Activated CD8-positive, alpha-beta memory T cell treated with anti-CD3 and anti-CD28 coated beads for 4 hours (primary cell): ENCODE data around the gene FNIP1.
A peak's percentile ranks its signal among the peaks of the same experiment; 100 is the strongest.
"Not testable (repeated sequence)": the region's sequence is repeated elsewhere in the genome, so short reads cannot be mapped to it uniquely, and the experiment has no call there.

Experiments
- DNase-seq, 2 donors: peaks; one replicate each; pipeline ENCODE4 v3.0.0-alpha.2; 2020; ENCODE audit warnings: low read depth in 2 of 2

Gene FNIP1

DNA sequence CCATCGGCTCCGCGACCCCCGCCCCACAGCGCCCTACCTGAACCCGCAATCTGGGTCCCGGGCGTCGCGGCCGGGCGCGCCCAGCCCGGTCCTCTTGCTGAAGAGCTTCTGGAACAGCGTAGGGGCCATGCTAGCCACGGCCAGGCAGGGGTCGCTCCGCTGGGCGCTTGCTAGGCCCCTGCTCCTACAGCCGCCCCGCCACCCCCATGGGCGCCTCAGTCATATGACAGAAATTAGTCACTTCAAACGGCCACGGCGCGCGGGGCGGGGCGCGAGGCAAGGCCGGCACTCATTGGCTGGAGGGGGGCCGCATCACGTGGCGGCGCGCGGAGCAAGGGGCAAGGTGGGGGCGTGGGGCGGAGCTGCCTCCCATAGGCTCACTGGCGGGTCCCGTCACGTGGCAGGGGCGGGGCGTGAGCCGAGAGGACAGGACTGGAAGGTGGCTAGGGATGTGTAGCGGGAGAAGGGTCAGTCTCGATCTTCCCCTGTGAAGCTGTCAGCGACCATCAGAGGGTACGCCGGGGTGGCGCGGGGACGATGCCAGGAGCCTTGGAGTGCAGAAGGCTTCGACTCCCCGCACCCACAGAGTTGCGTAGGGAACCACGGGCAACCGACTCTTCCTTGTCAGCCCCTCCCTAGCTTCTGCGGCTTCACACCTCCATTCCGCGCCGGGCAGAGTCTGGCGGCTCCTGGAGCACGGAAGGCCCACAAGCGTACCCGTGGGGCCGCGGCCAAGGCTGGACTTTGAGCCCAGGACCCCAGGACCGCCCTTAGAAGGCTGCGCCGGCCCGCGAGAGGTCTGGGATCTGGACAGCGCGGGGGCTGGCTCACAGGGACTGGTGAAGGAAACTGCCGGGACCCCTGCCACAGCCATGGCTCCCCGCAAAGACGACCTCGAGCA is at the start of gene FNIP1:
Gene FNIP1 (minus strand): TSS at position 225 of the 901 bp plus-strand sequence. CDS start 96 bp downstream, at position 129.
- peak; percentile 95 to 97 for DNase-seq

DNA sequence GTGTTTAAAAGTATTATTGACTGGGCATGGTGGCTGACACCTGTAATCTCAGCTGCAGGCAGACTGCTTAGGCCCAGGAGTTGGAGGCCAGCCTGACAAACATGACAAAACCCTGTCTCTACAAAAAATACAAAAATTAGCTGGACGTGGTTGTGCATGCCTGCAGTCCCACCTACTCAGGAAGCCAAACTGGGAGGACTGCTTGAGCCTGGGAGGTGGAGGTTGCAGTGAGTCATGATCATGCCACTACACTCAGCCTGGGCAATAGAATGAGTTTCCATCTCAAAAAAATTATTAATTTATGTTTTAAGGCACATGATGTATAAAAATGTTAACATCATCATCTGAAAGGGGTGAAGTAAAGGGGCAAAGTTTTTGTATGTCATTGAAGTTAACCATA is 49.7 kb upstream of the FNIP1 start:
- no peak for DNase-seq

DNA sequence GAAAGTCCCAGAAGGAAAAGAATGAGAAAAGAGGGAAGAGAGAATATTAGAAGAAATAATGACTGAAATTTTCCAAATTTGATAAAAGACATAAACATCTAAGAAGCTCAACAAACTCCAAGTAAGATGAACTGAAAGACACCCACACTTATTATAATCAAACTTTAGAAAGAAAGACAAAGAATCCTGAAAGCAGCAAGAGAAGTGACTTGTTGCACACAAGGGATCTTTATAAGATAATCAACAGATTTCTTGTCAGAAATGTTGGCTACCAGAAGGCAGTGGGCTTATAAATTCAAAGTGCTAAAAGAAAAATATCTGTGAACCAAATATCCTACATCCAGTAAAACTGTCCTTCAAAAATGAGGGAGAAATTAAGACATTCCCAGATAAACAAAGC is 49.0 kb upstream of the FNIP1 start:
- DNase-seq = no peak

DNA sequence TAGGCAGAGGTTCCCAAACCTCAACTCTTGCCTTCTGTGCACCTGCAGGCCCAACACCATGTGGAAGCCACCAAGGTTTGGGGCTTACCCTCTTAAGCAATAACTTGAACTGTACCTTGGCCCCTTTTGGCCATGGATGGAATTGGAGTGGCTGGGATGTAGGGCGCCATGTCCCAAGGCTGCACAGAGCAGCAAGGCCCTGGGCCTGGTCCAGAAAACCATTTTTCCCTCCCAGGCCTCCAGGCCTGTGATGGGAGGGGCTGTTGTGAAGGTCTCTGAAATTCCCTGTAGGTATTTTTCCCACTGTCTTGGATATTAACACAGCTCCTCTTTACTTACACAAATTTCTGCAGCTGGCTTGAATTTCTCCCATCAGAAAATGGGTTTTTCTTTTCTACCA is 46.2 kb upstream of the FNIP1 start:
- DNase-seq = not testable (repeated sequence)

DNA sequence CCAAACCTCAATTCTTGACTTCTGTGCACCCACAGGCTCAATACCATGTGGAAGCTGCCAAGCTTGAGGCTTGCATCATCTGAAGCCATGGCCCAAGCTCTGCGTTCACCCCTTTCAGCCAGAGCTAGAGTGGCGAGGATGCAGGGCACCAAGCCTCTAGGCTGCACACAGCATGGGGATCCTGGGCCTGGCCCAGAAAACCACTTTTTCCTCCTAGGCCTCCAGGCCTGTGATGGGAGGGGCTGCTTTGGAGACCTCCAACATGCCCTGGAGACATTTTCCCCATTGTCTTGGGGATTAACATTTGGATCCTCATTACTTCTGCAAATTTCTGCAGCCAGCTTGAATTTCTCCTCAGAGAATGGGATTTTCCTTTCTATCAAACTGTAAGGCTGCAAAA is 35.9 kb upstream of the FNIP1 start:
- DNase-seq = not testable (repeated sequence)

DNA sequence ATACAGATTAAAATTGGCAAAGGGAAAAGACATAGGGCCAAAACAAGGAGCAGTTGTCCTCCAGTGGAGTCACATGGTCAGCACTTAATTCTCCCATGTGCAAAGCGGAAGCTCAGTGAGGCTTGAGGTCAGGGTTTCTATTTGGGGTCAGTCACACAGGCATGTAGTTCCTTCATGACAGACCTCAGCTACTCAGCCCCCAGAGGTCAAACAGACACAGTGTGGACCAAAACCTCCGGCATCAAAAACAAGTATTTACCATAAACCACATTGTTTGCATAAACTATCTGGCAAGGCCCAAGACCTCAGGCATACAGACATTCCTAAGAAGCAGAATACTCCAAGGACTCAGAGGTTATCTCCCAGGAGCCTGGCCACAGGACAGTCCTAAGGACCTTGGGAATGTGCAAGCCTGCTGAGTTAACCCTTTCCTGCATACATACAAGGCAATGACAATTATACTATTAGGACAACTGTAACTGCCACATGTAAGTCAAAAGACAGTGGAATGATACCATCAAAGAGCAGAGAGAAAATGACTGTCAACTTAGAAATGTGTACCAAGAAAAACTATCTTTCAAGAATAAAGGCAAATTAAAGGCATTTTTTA is 28.7 kb upstream of the FNIP1 start:
- no peak for DNase-seq

DNA sequence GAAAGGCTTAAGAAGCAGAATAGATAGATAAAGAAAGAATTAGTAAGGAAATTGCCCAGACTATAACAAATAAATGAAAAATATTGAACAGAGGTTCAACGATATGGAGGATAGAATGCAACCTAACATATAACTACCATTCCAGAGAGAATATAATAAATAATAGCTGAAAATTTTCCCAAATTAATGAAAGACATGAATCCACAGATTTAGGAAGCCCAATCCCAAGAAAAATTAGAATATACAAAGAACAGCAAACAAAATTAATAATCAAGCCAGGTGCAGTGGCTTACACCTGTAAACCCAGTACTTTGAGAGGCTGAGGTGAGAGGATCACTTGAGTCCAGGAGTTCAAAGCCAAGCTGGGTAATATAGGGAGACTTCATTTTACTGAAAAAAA is 27.8 kb upstream of the FNIP1 start:
- DNase-seq = no peak

DNA sequence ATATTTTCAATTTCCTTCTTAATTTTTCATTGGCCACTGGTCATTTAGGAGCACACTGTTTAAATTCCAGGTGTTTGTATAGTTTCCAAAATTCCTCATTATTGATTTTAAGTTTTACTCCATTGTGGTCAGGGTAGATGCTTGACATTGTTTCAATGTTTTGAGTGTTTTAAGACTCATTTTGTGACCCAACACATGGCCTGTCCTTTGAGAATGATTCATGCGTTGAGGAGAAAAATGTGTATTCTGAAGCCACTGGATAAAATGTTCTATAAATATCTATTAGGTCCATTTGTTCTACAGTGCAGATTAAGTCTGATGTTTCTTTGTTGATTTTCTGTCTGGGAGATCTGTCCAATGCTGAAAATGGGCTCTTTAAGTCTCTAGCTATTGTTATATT is 24.4 kb upstream of the FNIP1 start:
- no peak for DNase-seq

DNA sequence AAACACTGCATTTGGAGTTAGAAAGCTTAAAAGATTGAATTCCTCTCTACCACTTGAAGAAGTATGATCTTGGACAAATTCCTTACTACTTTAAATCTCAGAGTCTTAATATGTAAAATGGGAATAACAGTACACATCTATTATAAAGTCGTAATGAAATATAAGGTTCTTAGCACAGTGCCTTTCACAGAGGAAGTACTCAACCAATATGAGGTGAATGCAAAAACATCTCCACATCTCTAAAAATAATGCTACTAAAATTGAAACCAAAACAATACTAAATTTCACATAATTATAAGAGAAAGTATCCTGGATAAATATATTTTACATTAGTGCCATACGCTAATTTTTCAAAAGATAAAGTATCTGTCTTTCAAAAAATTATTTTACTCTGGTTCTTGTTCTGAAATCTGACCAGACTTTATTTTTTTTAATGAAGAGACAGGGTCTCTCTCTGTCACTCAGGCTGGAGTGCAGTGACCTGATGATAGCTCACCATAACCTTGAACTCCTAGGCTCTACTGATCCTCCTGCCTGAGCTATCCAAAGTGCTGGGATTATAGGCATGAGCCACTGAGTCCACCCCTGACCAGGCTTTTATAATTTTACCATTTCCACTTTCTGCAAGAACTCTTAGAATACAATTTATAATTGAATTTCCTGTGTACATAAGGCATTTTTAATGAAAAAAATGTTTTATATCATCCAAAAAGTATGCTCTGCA is 21.3 kb upstream of the FNIP1 start:
- DNase-seq = no peak

DNA sequence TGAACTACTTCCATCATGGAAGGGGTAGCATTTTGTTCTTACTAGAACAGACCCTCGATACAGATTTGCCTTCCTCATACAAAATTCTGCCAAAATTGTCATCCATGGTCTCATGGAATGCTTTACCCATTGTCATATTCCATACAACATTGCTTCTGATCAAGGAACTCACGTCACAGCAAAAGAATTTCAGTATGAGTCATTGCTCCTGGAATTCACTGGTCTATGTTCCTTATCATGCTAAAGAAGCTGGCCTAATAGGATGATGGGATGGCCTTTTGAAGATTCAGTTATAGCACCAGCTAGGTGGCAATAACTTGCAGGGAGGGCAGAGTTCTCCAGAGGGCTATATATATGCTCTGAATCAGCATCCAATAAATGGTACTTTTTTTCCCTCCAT is 18.2 kb upstream of the FNIP1 start:
- no peak for DNase-seq

DNA sequence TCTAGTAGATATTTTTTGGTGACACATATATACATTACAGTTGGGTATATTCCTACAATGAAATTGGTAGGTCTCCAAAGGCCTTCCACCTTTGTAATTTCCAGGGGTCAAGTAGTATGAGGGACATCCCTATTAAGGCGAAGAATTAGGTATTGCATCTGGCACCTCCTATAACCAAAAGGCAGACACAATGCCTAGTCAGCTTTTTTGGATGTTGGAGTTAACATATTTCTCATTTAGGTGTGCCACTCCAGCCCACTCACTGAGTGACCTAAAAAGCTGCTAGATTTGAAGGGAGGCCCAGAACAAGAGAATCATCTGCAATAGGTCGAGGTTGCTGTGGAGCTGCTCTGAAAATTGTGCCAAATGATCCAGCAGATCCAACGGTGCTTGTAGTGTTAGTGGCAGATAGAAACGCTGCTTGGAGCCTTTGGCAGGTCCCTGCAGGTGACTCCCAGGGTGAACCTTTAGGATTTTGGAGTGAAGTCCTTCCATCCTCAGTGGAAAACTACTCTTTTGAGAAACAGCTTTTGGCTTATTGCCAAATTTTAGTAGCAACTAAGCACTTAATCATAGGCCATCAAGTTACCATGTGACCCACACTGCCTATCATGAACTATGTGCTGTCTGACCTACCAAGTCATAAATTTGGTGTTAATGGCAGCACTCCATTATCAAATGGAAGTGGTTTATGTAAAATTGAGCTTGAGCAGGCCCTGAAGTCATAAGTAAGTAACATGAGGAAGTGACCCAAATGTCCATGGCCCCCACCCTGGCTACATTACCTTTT is 15.7 kb upstream of the FNIP1 start:
- DNase-seq = no peak

DNA sequence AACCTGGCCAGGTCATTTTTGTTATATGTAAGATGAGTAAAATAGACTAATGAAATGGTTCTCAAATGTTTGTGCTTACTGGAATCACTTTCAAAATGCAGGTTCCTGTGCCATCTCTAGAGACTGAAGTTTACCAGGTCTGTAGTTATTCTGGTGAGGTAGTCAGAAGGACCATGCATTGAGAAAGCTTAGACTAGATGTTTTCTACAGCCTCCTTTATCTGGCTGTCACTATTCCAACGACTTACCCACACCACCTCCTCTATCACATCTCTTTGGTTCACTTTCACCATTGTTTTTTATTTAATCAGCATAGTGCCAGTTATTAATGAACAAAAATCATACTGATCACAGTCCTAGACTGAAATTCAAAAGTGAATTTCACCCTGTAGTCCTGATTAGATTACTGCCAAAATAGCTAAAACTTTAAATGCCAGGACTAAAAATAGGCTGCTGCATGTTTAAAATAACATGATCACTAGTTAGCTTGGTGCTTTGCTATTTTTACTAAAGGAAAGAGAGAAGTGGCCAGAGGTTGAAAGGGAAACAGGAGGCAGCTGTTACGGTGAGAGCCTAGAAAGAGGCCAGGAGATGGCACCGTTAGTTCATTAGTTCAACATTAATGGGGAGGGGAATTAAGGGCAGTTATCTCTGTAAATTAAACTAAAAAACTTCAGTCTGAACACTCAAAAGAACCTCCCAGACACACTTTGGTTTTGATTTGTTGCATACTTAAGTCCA is 13.9 kb upstream of the FNIP1 start:
- DNase-seq = no peak

DNA sequence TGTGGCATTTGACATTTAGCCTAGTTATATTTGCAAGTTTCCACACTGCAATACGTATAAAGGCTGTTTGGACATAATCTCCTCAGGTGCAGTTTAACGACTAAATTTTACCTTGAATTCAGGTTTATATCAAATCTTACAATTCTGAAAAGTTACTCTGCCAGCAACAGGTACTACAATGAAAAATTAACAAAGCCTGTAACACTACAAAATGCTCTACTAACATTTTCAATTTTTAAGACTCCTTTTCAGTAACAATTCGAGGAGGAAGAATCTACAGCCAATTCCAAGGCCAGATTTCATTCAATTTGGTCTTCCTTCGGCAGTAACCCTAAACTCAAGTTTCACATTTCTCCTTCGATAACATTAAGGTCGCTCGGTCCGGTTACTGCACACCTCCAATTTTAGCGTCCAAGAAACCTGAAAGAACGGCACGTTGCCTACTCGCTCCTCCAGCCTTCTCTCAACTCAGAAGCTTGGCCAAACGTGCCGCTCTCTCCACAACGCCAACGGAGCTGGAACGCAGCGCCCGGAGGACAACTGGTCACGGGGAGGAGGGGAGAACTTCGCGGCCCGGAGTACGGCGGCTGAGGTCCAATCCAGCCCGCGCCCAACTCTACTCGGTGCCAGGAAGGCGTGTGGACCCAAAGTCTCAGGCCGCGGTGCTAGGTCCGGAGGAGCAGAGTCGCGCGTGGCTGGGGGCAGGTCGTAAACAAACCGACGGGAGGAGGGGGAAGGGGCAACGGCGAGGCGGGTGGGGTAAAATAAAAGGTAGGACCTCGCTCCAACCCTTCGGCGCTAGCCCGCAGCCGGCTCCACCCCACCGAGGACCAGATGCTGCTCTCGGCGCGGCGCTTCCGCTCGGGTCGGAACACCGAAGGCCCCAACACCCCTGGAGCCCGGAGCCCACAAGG is 681 bp downstream of the FNIP1 start:
- peak in 1 of 2 donors; percentile 4 for DNase-seq

DNA sequence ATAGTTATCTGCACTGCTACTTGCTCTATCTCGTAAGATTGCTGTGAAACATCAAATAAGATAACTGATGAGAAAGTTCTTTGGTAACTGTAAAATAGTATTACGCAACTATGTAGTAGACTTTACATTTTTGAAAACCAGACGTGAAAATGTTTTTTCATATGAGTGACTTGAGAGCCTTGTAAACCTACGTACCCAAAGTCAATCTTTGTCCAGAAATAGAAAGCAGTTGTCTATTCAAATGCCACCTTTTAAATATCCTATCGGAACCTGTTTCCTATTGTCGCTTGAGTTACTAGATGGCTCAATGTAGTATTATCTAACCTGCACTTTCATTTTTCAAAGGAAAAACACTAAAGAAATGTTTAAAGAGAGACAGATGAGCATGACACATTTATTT is 1.6 kb downstream of the FNIP1 start:
- no peak for DNase-seq

DNA sequence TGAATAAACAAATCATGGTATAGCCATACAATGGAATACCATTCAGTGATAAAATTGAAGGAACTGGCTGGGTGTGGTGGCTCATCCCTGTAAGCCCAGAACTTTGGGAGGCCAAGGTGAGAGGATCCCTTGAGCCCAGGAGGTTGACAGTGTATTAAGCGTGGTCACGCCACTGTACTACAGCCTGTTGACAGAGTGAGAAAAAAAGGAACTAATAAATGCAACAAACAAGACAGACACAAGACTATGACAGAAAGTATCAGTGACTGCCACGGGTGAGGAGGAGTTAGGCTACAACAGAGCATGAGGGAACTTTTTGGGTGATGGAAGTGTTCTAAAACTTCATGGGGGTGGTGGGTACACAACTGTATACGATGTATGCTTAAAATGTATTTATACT is 2.2 kb downstream of the FNIP1 start:
- no peak for DNase-seq

DNA sequence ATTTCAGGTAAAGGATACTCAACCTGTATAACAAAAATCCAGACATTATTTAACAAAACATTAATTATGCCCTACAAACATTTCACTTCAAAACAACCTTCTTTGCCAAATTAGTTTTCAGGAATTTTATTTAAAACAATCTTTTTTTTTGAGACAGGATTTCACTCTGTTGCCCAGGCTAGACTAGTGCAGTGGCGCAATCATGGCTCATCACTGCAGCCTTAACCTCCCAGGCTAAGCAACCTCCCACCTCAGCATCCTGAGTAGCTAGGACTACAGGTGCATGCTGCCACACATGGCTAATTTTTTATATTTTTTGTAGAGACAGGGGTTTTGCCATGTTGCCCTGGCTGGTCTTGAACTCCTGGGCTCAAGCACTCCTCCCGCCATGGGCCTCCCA is 3.9 kb downstream of the FNIP1 start:
- DNase-seq = no peak

DNA sequence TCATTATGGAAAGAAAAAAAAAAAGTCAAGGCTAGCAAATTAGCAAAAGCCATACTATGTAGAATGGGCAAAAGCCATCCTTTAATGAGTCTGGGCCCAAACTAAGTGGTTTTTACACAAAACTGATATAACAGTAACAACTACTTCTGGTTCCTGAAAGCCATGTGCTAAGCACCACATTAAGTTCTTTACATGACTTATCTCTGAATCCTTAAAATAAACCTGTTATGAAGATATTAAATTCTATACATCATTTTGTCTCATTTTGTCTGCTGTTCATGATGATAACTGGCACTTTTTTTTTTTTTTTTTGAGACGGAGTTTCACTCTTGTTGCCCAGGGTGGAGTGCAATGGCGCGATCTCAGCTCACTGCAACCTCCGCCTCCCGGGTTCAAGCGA is 5.0 kb downstream of the FNIP1 start:
- no peak for DNase-seq

DNA sequence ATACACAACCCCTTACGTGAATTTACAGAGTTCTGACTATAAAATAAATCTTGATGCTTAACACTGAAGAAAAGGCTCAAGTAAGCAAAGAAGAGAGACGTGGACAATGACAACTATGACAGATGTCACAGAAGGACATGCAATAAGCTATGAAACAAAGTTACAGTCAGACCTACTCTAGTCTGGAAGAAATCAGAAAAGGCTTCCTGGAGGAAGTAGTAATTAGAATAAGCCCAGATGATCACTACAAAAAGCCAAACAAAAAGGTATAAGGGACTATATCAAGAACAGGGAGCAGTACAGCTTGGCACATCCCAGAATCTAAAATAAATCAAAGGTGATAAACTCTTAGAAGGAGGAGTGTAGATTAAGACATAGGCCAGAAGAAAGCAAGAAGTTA is 6.3 kb downstream of the FNIP1 start:
- DNase-seq = no peak

DNA sequence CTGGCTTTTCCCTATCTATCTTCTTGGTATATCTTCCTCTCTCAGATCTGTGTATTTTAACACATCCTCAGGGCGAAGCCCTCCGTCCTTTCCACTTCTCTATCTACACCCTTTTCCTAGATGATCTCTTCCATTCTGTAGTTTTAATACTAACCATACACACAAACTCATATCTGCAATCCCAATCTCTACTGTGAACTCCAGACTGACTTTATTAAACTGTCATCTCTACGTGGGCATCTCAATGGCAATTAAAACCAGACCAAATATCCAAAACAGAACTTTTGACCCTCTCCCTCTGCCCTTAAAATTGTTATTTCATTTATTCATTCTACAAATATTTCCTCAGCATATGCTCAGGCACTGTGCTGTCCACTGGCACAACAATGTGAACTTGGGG is 7.1 kb downstream of the FNIP1 start:
- no peak for DNase-seq

DNA sequence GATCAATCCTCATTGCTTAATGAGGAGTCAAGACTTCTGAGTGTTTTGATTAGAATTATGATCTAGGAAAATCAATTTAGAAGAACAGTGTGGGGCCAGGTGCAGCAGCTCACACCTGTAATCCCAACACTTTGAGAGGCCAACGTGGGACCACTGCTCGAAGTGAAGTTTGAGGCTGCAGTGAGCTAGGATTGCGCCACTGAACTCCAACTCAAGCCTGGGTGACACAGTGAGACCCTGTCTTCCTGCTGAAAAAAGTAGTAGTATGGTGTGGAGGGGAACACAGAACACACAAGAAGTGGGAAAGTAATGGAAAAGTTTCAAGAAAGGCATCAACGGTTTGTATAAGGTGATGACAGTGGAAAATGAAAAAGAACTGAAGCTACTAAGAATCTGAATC is 9.1 kb downstream of the FNIP1 start:
- DNase-seq = no peak
